GM19023 (cell line): ENCODE data around the gene ACTN1.
"Not testable (repeated sequence)": the region's sequence is repeated elsewhere in the genome, so short reads cannot be mapped to it uniquely, and the experiment has no call there.

Experiments
- ATAC-seq: cut with Tn5 transposase; IDR thresholded peaks from one replicate; pipeline ENCODE4 v1.9.1; 2021; ENCODE audit warnings: mild to moderate bottlenecking, moderate library complexity; ENCODE audit not compliant: unreplicated experiment

ACTN1 gene

DNA sequence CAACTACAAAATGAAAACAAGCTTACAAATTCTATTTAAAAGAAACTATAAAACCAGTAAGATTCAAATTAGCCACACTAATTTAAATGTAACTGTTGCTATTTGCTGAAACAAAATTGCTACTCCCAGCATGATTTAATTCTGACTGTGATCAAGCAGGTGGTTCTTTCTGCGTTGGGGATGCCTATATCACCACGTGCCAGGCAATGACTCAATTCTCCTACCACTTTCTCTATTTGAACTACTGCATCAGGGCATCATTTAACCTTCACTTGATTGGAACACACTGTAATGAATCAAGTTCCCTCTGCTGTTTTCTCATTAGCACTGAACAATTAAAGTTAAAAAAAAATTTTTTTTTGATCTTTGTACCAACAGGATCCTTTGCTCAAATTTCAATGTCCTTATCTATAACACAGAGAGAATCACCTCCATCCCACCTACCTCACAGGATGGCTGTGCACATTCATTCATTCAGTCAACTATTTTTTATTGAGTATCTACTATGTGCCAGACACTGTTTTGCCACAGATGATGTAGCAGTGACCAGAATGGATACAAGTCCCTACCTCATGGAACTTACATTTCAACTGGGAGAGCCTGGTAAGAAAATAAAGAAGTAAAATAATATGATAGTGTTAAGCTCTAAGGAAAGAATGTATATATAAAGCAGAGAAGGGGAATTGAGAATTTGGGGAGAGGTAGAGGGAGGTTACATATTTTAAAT is 8.0 kb upstream of the ACTN1 start:
- no peak for ATAC-seq

DNA sequence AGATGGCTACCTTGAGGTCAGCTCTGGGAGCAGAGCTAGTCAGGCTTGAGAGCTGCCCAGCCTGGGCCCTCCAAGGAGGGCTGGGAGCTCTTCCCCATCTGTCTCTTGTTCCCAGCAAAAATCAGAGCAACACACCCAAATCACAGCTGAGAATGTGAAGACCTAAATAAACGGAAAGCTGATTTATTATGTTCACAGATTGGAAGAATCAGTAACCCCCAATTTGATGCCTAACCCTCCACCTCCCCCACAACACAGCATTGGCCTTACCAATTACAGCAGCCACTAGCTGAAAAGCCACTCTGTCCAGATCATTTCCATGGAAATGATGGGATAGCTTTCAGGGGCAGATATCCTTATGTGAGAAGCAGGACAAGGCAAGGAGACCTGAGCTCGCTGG is 7.1 kb upstream of the ACTN1 start:
- ATAC-seq: no peak

DNA sequence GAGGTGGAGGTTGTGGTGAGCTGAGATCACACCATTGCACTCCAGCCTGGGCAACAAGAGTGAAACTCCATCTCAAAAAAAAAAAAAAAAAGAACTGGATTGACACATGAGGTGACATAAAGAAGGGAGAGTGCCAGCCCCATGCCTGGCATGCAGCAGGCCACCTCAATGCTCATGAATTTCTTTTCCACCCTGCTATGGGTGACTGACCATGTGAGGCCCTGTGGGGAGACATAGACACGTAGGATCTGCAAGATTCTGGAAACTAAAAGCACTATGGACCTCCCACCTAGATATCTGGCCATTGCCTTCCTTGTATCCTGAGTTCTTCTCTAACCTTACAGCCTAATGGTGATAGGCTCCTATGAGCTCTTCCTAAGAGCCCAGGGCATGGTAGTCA is 5.6 kb upstream of the ACTN1 start:
- no peak for ATAC-seq

DNA sequence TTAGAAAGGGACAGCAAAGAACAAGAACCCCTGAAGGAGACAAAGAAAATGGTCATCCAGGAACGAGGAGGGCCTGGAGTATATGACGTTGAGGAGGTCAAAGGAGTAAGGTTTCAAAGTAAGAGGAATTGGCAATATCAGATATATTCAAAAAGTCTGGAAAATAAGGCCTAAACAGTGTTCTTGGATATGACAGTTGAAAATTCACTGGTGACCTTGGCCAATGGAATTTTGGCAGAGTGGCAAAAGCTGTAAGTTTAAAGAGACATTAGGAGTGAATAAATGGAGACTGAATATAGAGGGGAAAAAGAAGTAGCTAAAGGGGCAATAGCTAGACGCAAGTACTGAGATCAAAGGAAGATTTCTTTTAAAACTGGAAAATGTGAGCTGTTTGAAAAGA is 4.1 kb upstream of the ACTN1 start:
- no peak for ATAC-seq

GRCh38 chr14:68982581-68982980 is 3.5 kb upstream of the ACTN1 start:
- ATAC-seq: no peak

GRCh38 chr14:68981539-68981976 is 2.5 kb upstream of the ACTN1 start:
- no peak for ATAC-seq

DNA sequence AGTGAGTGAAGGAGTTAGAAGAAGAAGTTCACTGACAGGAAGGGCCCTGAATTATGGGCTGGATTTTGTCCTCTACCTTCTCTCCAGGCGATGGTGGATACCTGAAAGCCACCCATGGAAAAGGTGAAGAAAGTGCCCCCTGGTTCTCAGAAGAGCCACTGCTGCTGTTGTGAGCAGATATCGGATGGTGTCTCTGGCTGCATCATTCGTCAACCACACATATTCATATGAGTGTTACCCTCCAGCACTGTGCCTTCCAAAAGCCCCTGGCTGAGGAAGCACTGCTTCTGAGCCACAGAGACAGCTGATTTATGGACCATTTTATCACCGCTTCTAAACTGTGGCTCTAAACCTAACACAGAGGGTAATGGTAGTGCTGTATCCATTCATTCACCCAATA is 2.0 kb upstream of the ACTN1 start:
- ATAC-seq: no peak

DNA sequence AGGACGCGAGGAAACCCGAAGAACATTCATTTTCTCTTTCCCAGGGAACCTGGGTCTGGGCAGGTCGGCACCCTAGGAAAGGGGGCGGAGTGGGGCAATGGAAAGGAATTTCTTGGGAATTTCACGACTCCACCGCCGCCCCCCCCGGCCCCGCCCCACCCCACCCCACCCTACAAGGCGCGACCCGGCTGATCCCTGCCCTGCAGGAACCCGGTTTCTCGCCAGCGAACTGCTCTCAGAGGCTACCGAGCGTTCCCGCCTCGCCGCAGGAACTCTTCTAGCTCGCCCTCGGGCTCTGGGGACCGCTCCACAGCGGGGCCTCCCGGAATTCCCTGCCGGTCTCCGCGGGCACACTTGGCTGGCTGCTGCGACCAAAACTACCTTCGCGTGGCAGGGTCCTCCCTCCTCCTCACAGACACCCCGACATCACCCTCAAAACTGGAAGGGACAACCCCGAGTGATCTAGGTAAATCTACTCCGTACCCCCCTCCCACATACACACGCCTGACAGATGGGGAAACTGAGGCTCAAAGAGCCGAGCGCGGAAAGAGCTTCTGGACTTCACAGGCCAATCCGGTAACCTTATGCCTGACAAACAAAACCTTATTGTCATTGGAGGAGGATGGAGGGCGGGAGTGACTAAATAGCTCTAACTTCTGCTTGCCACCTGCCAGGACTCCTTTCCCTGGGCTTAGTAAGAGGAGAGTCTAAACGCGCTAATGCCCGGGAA is 785 bp upstream of the ACTN1 start:
- no peak for ATAC-seq

DNA sequence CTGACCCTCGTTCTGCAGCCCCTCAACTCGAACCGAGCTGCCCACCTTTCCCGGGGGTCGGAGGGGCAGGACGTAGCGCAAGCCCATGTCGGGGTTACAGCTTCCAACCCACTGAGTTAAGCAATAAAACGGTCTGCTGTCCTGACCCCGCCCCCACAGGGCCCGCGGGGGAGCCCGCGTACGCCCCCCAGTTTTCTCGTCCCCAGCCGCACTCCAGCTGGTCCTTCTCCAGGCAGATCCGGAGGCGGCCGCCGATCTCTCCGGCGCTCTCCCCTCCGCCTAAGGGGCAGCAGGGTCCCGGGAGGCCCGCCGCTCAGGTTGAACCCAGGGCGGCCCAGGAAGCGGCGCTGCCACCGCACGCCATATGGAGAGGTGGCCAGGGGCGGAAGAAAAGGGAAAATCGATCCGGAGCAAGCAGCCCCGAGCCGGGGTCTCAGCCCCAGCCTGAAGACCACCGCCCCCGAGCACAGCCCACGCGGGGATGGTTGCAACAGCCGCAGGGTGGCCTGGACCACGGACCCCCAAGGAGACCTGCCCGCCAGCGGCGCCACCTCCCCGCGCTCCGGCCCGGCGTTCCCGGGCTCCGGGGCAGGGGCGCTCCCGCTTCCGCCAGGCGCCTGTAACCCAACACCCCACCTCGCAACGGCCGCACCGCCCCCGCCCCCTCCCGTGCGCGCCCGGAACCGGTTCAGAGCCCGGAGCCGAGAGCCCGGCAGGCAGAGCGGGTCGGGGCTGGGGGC is 760 bp downstream of the ACTN1 start:
- no peak for ATAC-seq

GRCh38 chr14:68977718-68978171 is 1.4 kb downstream of the ACTN1 start:
- ATAC-seq: no peak

GRCh38 chr14:68977180-68977717 is 1.9 kb downstream of the ACTN1 start:
- ATAC-seq: no peak

DNA sequence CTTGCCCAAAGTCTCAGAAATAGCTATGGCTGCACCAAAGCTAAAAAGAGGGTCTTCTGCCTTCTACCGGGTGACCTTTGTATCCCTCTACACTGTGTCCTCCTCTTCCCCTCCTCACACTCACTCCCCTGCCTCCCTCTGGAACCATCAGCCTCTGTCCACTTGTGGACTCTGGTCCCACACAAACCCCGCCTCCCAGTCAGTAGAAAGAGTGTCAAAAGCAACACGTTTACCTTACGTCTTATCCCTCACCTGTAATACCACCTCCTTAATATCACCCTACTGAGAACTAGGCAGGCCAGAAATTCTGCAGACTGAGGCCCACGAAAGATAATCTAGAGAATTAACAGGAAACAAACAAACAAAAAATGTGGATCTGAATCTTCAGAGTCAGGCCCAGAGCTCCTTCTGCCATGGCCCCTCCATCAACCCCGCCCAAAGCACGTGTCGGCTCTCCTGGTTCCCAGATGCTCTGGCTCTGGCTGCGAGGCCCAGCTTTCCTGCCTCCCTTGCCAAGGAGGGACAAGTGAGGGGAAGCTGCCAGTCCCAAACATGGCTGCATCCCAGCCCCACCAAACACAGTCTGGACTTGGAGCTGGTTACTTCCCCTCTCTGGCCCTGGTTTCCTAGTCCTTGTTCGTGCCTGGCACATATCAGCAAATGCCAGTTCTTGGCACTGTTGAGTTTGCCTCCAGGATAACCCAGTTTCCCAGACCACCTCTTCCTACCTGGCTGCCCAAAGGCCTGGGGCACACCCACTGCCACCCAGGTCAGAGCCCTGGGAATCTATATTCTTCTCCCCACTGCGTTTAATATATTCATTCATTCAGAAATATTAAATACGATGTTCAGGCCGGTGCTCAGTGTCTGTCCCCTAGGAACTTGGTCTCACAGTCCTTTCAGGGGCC is 2.7 kb downstream of the ACTN1 start:
- ATAC-seq: no peak

GRCh38 chr14:68975667-68976066 is 3.4 kb downstream of the ACTN1 start:
- ATAC-seq: no peak

DNA sequence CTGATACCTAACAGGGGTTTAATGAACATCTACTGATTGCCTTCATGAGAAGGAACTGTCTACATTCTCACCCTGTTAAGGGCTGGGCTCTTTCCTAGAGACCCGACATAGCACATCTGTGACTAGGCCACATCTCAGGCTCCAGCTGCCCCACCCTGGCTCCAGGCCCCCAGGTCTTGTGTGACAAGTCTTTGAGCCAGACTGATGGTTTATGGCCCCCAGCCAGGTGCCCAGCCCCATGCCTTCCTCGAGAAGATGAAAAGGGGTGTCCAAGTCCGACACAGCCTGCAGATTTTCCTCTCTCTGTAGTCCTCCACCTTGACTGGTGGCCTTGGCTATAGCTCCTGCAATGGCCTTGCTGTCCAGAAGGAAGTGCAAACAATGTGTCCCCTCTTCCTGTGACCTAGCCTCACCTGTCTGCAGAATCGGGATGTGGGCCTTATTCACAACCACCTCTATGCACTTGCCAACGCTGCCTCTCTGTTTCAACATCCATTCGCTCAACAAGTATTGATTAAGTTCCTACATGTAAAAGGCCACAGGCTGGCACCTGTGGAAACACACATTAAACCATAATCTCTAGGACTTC is 4.2 kb downstream of the ACTN1 start:
- no peak for ATAC-seq

DNA sequence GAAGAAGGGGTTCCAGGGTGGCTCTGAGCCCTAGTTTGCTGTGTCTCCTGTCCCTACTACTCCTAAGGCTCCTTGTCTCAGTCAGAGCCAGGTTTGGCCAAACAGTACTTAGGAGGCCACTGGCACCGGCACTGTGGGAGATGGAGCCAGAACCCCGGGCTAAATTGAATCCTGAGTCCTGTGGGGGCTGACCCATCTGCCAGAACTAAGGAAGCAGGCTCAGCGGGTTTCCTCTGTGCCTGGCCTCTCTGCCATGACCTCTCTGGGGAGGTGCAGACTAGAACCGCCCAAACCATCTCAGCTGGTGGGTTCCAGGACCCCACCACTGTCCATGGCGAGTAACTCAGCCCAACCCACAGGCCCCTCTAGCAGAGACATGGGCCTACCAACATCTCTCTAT is 5.5 kb downstream of the ACTN1 start:
- ATAC-seq: no peak

DNA sequence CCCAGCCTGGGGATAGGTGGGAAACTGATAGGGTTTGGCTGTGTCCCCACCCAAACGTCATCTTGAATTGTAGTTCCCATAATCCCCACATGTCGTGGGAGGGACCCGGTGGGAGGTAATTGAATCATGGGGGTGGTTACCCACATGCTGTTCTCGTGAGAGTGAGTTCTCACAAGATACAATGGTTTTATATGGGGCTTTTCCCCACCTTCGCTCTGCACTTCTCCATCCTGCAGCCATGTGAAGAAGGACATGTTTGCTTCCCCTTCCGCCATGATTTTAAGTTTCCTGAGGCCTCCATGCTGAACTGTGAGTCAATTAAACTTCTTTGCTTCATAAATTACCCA is 5.9 kb downstream of the ACTN1 start:
- not testable (repeated sequence) for ATAC-seq

- no peak for ATAC-seq
These were observed 6.4 kb downstream of the ACTN1 start for GRCh38 chr14:68972507-68973218.

- no peak for ATAC-seq
These were observed 7.6 kb downstream of the ACTN1 start for GRCh38 chr14:68971411-68972035.

DNA sequence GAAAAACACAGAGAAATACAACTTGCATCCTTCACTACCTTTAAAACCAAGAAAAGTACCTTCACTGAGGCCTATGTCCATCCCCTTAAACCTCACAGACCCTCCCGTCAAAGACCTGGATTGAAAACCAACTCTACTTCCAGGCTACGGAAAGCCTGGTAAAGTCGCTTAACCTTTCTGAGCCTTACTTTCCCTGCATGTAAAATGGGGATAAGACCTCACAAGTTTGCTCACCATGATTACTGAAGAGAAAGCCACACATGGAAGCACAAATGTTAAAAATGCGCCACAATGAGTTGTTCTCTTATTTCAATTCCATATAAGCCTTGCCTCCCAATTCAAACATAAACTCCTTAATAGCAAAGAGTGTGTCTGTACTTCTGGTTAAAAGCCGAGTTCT is 8.4 kb downstream of the ACTN1 start:
- no peak for ATAC-seq
